Endothelial cell of umbilical vein (primary cell): ENCODE measurements around the gene LITAF. TPM values are rescaled to one million over a fixed set of nuclear protein-coding genes. Genes with fewer than 3 reads are reported as not detected.

ENCODE experiments used
- BruUV-seq: library from RNA; stranded (reverse); fragments of 400-500 nt; replicated peaks from 2 replicates; lab custom pipeline; 2021; lab: Mats Ljungman, UMichigan
- CTCF ChIA-PET: fragments of 300-600, 350-600 bp; sonication (Branson Sonifier 250); formaldehyde crosslinking; loops from one replicate; lab custom pipeline; 2021; ENCODE audit warnings: antibody characterized with exemption, inconsistent platforms; lab: Charles Lee
- POLR2A ChIA-PET: fragments of 300-600, 350-600 bp; sonication (Branson Sonifier 250); formaldehyde crosslinking; loops from one replicate; lab custom pipeline; 2021; ENCODE audit warnings: antibody characterized with exemption, inconsistent platforms; lab: Charles Lee
- DNase-seq: peaks from one replicate; pipeline ENCODE4 v3.0.0-alpha.2; 2011; ENCODE audit warnings: low read depth, low spot score
- FAIRE-seq: peaks from 2 replicates; lab custom pipeline; 2011; peaks lifted over from hg19 to GRCh38; lab: Jason Lieb, UNC
- H2AFZ ChIP-seq: 2 replicates; pipeline ENCODE4 v1.6.0; 2012; ENCODE audit warnings: low read depth, low read length, control low read depth, inconsistent platforms
- H3K27ac ChIP-seq: 2 replicates; pipeline ENCODE4 v1.5.1; 2011; ENCODE audit warnings: low read depth, mild to moderate bottlenecking, control low read depth, low read length, moderate library complexity; ENCODE audit not compliant: insufficient read depth
- H3K27me3 ChIP-seq, 2 experiments: 2 replicates each; pipeline versions ENCODE4 v1.6.0 to v1.6.1; 2011; ENCODE audit warnings: low read length in 2 of 2, mixed read lengths in 1 of 2; ENCODE audit not compliant: control insufficient read depth in 2 of 2, insufficient read depth in 2 of 2
- H3K36me3 ChIP-seq, 2 experiments: 2 replicates in 1 of 2; 3 replicates in 1 of 2; pipeline ENCODE4 v1.5.1; 2011; ENCODE audit warnings: low read length in 2 of 2, mild to moderate bottlenecking in 1 of 2, moderate library complexity in 1 of 2; ENCODE audit not compliant: control insufficient read depth in 2 of 2, insufficient read depth in 2 of 2; ENCODE audit errors: extremely low read depth in 1 of 2
- H3K4me1 ChIP-seq: 3 replicates; pipeline ENCODE4 v1.5.1; 2011; ENCODE audit warnings: mild to moderate bottlenecking, low read length; ENCODE audit not compliant: control insufficient read depth, insufficient read depth; ENCODE audit errors: extremely low read depth
- H3K4me2 ChIP-seq: 2 replicates; pipeline ENCODE4 v1.6.1; 2011; ENCODE audit warnings: low read length, control low read depth, mixed read lengths; ENCODE audit not compliant: insufficient read depth
- H3K4me3 ChIP-seq, 3 experiments: fragments of 200-600 bp in 1 of 3; sonication (generic), shearing (Covaris generic) in 1 of 3; replicated peaks in 1 of 3; 2 replicates each; pipeline ENCODE4 v1.5.1; 2011 to 2016; ENCODE audit warnings: control low read depth in 3 of 3, low read length in 3 of 3, mild to moderate bottlenecking in 2 of 3, inconsistent platforms in 1 of 3, low read depth in 1 of 3, moderate library complexity in 1 of 3; ENCODE audit not compliant: insufficient read depth in 1 of 3
- H3K79me2 ChIP-seq: 2 replicates; pipeline ENCODE4 v1.6.0; 2012; ENCODE audit warnings: low read length, inconsistent platforms; ENCODE audit not compliant: control insufficient read depth, insufficient read depth
- H3K9ac ChIP-seq: replicated peaks from 2 replicates; pipeline ENCODE3; 2011; ENCODE audit warnings: low read length, control low read depth; ENCODE audit not compliant: insufficient read depth; ENCODE audit errors: extremely low read depth
- H3K9me1 ChIP-seq: replicated peaks from 3 replicates; pipeline ENCODE4 v1.6.0; 2011; ENCODE audit warnings: mild to moderate bottlenecking, low read length; ENCODE audit not compliant: control insufficient read depth, insufficient read depth; ENCODE audit errors: extremely low read depth
- H3K9me3 ChIP-seq: replicated peaks from 2 replicates; pipeline ENCODE4 v1.5.1; 2012; ENCODE audit warnings: low read length, inconsistent platforms; ENCODE audit not compliant: control insufficient read depth, insufficient read depth
- H4K20me1 ChIP-seq: replicated peaks from 2 replicates; pipeline ENCODE3; 2011; ENCODE audit warnings: mild to moderate bottlenecking, low read length; ENCODE audit not compliant: control insufficient read depth, insufficient read depth; ENCODE audit errors: extremely low read depth
- CTCF ChIP-seq, 2 donors: IDR thresholded peaks; 1 replicate in 1 of 2; 2 replicates in 1 of 2; pipeline ENCODE4 v1.5.1; 2011; ENCODE audit warnings: low read length in 2 of 2, mild to moderate bottlenecking in 2 of 2, moderate library complexity in 2 of 2, control low read depth in 1 of 2, inconsistent platforms in 1 of 2, low read depth in 1 of 2; ENCODE audit not compliant: insufficient read depth in 1 of 2; ENCODE audit errors: extremely low read depth in 1 of 2
- EZH2 ChIP-seq: IDR thresholded peaks from 2 replicates; pipeline ENCODE4 v1.6.1; 2012; ENCODE audit warnings: borderline replicate concordance, low read depth, mild to moderate bottlenecking, moderate library complexity, low read length, inconsistent platforms; ENCODE audit not compliant: severe bottlenecking
- FOS ChIP-seq: IDR thresholded peaks from 2 replicates; pipeline ENCODE4 v1.6.1; 2011; ENCODE audit warnings: mild to moderate bottlenecking, low read length, moderate library complexity, borderline replicate concordance; ENCODE audit not compliant: insufficient read depth
- GATA2 ChIP-seq: IDR thresholded peaks from 2 replicates; pipeline ENCODE4 v1.7.0; 2011; ENCODE audit warnings: low read depth, mild to moderate bottlenecking, moderate library complexity, mixed read lengths, low read length; ENCODE audit not compliant: insufficient read length, insufficient read depth
- JUN ChIP-seq: IDR thresholded peaks from 2 replicates; pipeline ENCODE4 v1.6.1; 2011; ENCODE audit warnings: borderline replicate concordance, low read depth; ENCODE audit not compliant: insufficient read length, insufficient read depth
- MAX ChIP-seq: IDR thresholded peaks from 2 replicates; pipeline ENCODE4 v1.6.1; 2011; ENCODE audit not compliant: insufficient read depth, insufficient read length
- MYC ChIP-seq: IDR thresholded peaks from one replicate; pipeline ENCODE4 v1.6.1; 2011; ENCODE audit warnings: mild to moderate bottlenecking, low read depth, low read length
- POLR2A ChIP-seq: IDR thresholded peaks from 2 replicates; pipeline ENCODE4 v1.6.1; 2012; ENCODE audit warnings: low read depth, mild to moderate bottlenecking, control low read depth, low read length
- POLR2AphosphoS5 ChIP-seq: IDR thresholded peaks from 2 replicates; pipeline ENCODE4 v1.6.1; 2012; ENCODE audit warnings: low read depth, mild to moderate bottlenecking, control low read depth, low read length, moderate library complexity; ENCODE audit not compliant: insufficient read depth
- dilution Hi-C: fragments of 300-500 bp; cut with MboI; formaldehyde crosslinking; loops from one replicate; pipeline ENCODE4 v1.15.0; 2019; ENCODE audit warnings: low sequenced_read_pairs; ENCODE audit not compliant: extremely low pct_ligation_motif_present
- intact Hi-C: fragments of 100-400 bp; cut with micrococcal nuclease; formaldehyde crosslinking; loops from one replicate; pipeline ENCODE4 v1.10.0; 2022
- polyA plus RNA-seq, 4 experiments: library from polyadenylated mRNA; depleted of rRNA in 3 of 4; stranded (reverse) in 3 of 4; unstranded in 1 of 4; fragments of >200 nt; gene quantifications; 2 replicates each; pipeline versions ENCODE4 v1.2.1 to v1.2.3, GENCODE V29; 2011 to 2012; ENCODE audit warnings: missing spikeins in 1 of 4
- total RNA-seq: library from RNA; stranded (reverse); gene quantifications from 2 replicates; pipeline ENCODE4 v1.2.3, GENCODE V29; 2021

Gene LITAF
- total and polyA plus RNA-seq, 2 donors (not counting 3 experiments of a cell fraction or from before 2014, with no cell fraction given): 15.2 to 27.2 TPM

GRCh38 chr16:11572301-11572995, 14.3 kb downstream of the LITAF start:
- Histone ChIP-seq H3K36me3 (no peaks in the 10 kb centered on the region), H2AFZ (no peak overlapping the region), H3K9me3 (no peaks in the 10 kb centered on the region), H3K27ac (no peak overlapping the region), H3K9me1 (no peaks in the 10 kb centered on the region), H4K20me1 (no peaks in the 10 kb centered on the region), H3K4me1 (no peaks in the 10 kb centered on the region), H3K4me2 (no peak overlapping the region), H3K79me2 (no peaks in the 10 kb centered on the region), H3K4me3 (no peak overlapping the region), H3K27me3 (no peaks in the 10 kb centered on the region), H3K9ac (no peak overlapping the region)
- ChIA-PET POLR2A (no interaction called here), CTCF (interaction anchor here (0.7 kb wide), 1 partner anchor 12 kb away, joined by 4 read pairs; no protein-coding TSS in a partner anchor)
- DNase-seq: no peak
- TF ChIP-seq FOS: no peak
- TF ChIP-seq POLR2A: no peak
- no peak for TF ChIP-seq GATA2
- no peak for TF ChIP-seq MAX
- no peak for TF ChIP-seq EZH2
- TF ChIP-seq POLR2AphosphoS5: no peak
- TF ChIP-seq CTCF (IDR thresholded peaks at IDR 0.05; ENCODE audit: extremely low read depth in 1 of 2, insufficient read depth in 1 of 2, low read depth in 1 of 2, low read length in 2 of 2): no peak
- no peak for TF ChIP-seq MYC
- no peak for TF ChIP-seq JUN
- no TSS peak for BruUV-seq
- intact Hi-C loops (no loop called here), dilution Hi-C loops (no loop called here)
- no peak for FAIRE-seq
